Measurements from ENCODE around the gene SOS2. TPM values are rescaled to one million over a fixed set of nuclear protein-coding genes. Genes with fewer than 3 reads are reported as not detected.

The SOS2 gene
- total RNA-seq, 4 donors from 2014 or later = 13.8 to 29.6 (median 18.6) TPM

Small RNA genes within 50 kb of the gene (small RNA-seq; reads per million reads assigned to genes)
- gene RF00019 = 0 reads per million in 4 donors

Other genes starting within 250 kb of the SOS2 start
- gene VCPKMT, start 115.0 kb downstream of the SOS2 start, total RNA-seq = 1 to 10 TPM; 3.9 to 8.6 (median 4.8) TPM
- gene L2HGDH, start 80.7 kb upstream of the SOS2 start, total RNA-seq = 10 to 100 TPM in 2 of 4 donors, 1 to 10 TPM in 2; 6.5 to 14.2 (median 9.3) TPM
- gene DMAC2L, start 80.7 kb upstream of the SOS2 start, total RNA-seq = 10 to 100 TPM; 13.4 to 21.7 (median 16.6) TPM
- gene CDKL1, start 165.3 kb upstream of the SOS2 start, total RNA-seq = 10 to 100 TPM in 3 of 4 donors, 1 to 10 TPM in 1; 2.9 to 16.6 (median 11.5) TPM